Trophoblast cell (in vitro differentiated cells and primary cell): ENCODE measurements around the gene TMEM45A.

Source experiments
- DNase-seq, 2 donors: peaks; one replicate each; pipeline ENCODE4 v3.0.0-alpha.2; 2016
- H2AFZ ChIP-seq: 2 replicates; pipeline ENCODE4 v1.6.1; 2013; ENCODE audit warnings: low read length, moderate library complexity, mild to moderate bottlenecking; ENCODE audit not compliant: insufficient read depth, poor library complexity
- H2AK5ac ChIP-seq: 2 replicates; pipeline ENCODE4 v1.6.1; 2013; ENCODE audit warnings: mild to moderate bottlenecking, low read length
- H2BK120ac ChIP-seq: 2 replicates; pipeline ENCODE4 v1.6.1; 2013; ENCODE audit warnings: low read length, mild to moderate bottlenecking, moderate library complexity; ENCODE audit not compliant: insufficient read depth, poor library complexity
- H2BK12ac ChIP-seq: 2 replicates; pipeline ENCODE4 v1.6.1; 2013; ENCODE audit warnings: mild to moderate bottlenecking, low read length, moderate library complexity
- H2BK5ac ChIP-seq: 2 replicates; pipeline ENCODE4 v1.6.1; 2013; ENCODE audit warnings: low read length, low read depth, moderate library complexity, mild to moderate bottlenecking; ENCODE audit not compliant: poor library complexity
- H3K14ac ChIP-seq: 2 replicates; pipeline ENCODE4 v1.6.1; 2013; ENCODE audit warnings: mild to moderate bottlenecking, low read length
- H3K18ac ChIP-seq: 2 replicates; pipeline ENCODE4 v1.6.1; 2013; ENCODE audit warnings: mild to moderate bottlenecking, low read length
- H3K23ac ChIP-seq: 2 replicates; pipeline ENCODE4 v1.6.1; 2013; ENCODE audit warnings: low read length
- H3K27ac ChIP-seq: 2 replicates; pipeline ENCODE4 v1.5.1; 2013; ENCODE audit warnings: low read depth, mild to moderate bottlenecking, inconsistent platforms, low read length, moderate library complexity
- H3K27me3 ChIP-seq: 2 replicates; pipeline ENCODE4 v1.6.1; 2013; ENCODE audit warnings: inconsistent platforms, mild to moderate bottlenecking, low read length, moderate library complexity; ENCODE audit not compliant: insufficient read depth
- H3K36me3 ChIP-seq, 2 experiments: 1 replicate in 1 of 2; 2 replicates in 1 of 2; pipeline ENCODE4 v1.6.1; 2013; ENCODE audit warnings: low read length in 2 of 2, mild to moderate bottlenecking in 2 of 2, moderate library complexity in 1 of 2; ENCODE audit not compliant: insufficient read depth in 2 of 2, control insufficient read depth in 1 of 2
- H3K4ac ChIP-seq: 2 replicates; pipeline ENCODE4 v1.6.1; 2013; ENCODE audit warnings: low read depth, mild to moderate bottlenecking, low read length, moderate library complexity
- H3K4me1 ChIP-seq, 2 experiments: 1 replicate in 1 of 2; 2 replicates in 1 of 2; pipeline ENCODE4 v1.6.1; 2013; ENCODE audit warnings: low read length in 2 of 2, mild to moderate bottlenecking in 2 of 2, moderate library complexity in 1 of 2; ENCODE audit not compliant: insufficient read depth in 2 of 2, control insufficient read depth in 1 of 2
- H3K4me2 ChIP-seq: 2 replicates; pipeline ENCODE4 v1.6.1; 2013; ENCODE audit warnings: inconsistent platforms, mild to moderate bottlenecking, low read length, moderate library complexity
- H3K4me3 ChIP-seq: 2 replicates; pipeline ENCODE4 v1.5.1; 2013; ENCODE audit warnings: mild to moderate bottlenecking, low read depth, low read length, inconsistent platforms
- H3K79me1 ChIP-seq: one replicate; pipeline ENCODE4 v1.6.1; 2013; ENCODE audit warnings: low read length
- H3K79me2 ChIP-seq: 2 replicates; pipeline ENCODE4 v1.6.1; 2013; ENCODE audit warnings: low read length, mild to moderate bottlenecking; ENCODE audit not compliant: control insufficient read depth, insufficient read depth, poor library complexity
- H3K9ac ChIP-seq: 2 replicates; pipeline ENCODE4 v1.6.1; 2013; ENCODE audit warnings: mild to moderate bottlenecking, low read length
- H3K9me3 ChIP-seq: 2 replicates; pipeline ENCODE4 v1.6.1; 2013; ENCODE audit warnings: low read depth, mild to moderate bottlenecking, control low read depth, inconsistent platforms, low read length; ENCODE audit not compliant: insufficient read depth
- H4K12ac ChIP-seq: 2 replicates; pipeline ENCODE4 v1.6.1; 2013; ENCODE audit warnings: low read depth, mild to moderate bottlenecking, low read length, moderate library complexity
- H4K8ac ChIP-seq: 2 replicates; pipeline ENCODE4 v1.6.1; 2013; ENCODE audit warnings: low read depth, mild to moderate bottlenecking, low read length, moderate library complexity
- H4K91ac ChIP-seq: one replicate; pipeline ENCODE4 v1.6.1; 2013; ENCODE audit warnings: low read depth, mild to moderate bottlenecking, low read length, moderate library complexity
- WGBS: extraction: QIAGEN DNeasy Blood & Tissue Kit; methylation state at CpG from one replicate; pipeline ENCODE4 v1.1.7; 2013; ENCODE audit warnings: missing lambda C conversion rate; ENCODE audit not compliant: insufficient read length, insufficient coverage; ENCODE audit errors: extremely low coverage; 5-methylcytosine and 5-hydroxymethylcytosine counted together

TMEM45A gene

GRCh38 chr3:100548053-100548452 lies 55.6 kb downstream of the TMEM45A start:
- Histone ChIP-seq H3K18ac (no peak overlapping the region), H3K4me2 (no peak overlapping the region), H3K23ac (no peak overlapping the region), H4K91ac (no peak overlapping the region), H4K12ac (no peak overlapping the region), H2AFZ (no peak overlapping the region), H3K4me1 (peaks cover 6 to 7% of the 10 kb centered on the region in 2 experiments), H3K14ac (no peak overlapping the region), H3K9me3 (no peaks in the 10 kb centered on the region), H2BK5ac (no peak overlapping the region), H3K9ac (no peak overlapping the region), H3K4me3 (no peak overlapping the region), H3K27ac (no peak overlapping the region), H3K36me3 (no peaks in the 10 kb centered on the region), H3K4ac (no peak overlapping the region), H3K79me1 (peaks cover 3% of the 10 kb centered on the region), H3K27me3 (no peaks in the 10 kb centered on the region), H4K8ac (no peak overlapping the region), H3K79me2 (no peaks in the 10 kb centered on the region), H2BK12ac (no peak overlapping the region), H2AK5ac (no peak overlapping the region), H2BK120ac (no peak overlapping the region)
- no peak for DNase-seq
- WGBS, result no CpG with 5 or more reads among the region's 2 CpGs

- H3K9me3 ChIP-seq, result no peaks in the 10 kb centered on the region
- WGBS, result no CpG with 5 or more reads among the region's 3 CpGs
These were observed 61.4 kb downstream of the TMEM45A start for GRCh38 chr3:100553618-100554372.

GRCh38 chr3:100554373-100554676 lies 61.9 kb downstream of the TMEM45A start:
- no peak overlapping the region for H3K18ac ChIP-seq
- H2BK5ac ChIP-seq, result no peak overlapping the region
- H3K36me3 ChIP-seq, result no peaks in the 10 kb centered on the region
- peaks cover 4% of the 10 kb centered on the region in 2 experiments for H3K4me1 ChIP-seq
- H4K8ac ChIP-seq, result no peak overlapping the region
- H3K9ac ChIP-seq, result no peak overlapping the region
- no peak overlapping the region for H3K4me2 ChIP-seq
- no peak overlapping the region for H4K91ac ChIP-seq
- no peak overlapping the region for H3K27ac ChIP-seq
- H3K14ac ChIP-seq, result no peak overlapping the region
- H2BK12ac ChIP-seq, result no peak overlapping the region
- H3K23ac ChIP-seq, result no peak overlapping the region
- no peak overlapping the region for H2AK5ac ChIP-seq
- no peaks in the 10 kb centered on the region for H3K27me3 ChIP-seq
- no peak overlapping the region for H3K4ac ChIP-seq
- no peaks in the 10 kb centered on the region for H3K9me3 ChIP-seq
- H3K79me2 ChIP-seq, result no peaks in the 10 kb centered on the region
- no peak overlapping the region for H2BK120ac ChIP-seq
- H4K12ac ChIP-seq, result no peak overlapping the region
- H2AFZ ChIP-seq, result no peak overlapping the region
- H3K4me3 ChIP-seq, result no peak overlapping the region
- no peak for DNase-seq
- H3K79me1 ChIP-seq, result no peaks in the 10 kb centered on the region

More at GRCh38 chr3:100553618-100554372, 61.4 kb downstream of the TMEM45A start:
- no peak overlapping the region for H3K18ac ChIP-seq
- no peak overlapping the region for H2AK5ac ChIP-seq
- H2AFZ ChIP-seq, result no peak overlapping the region
- H2BK5ac ChIP-seq, result no peak overlapping the region
- H3K9ac ChIP-seq, result no peak overlapping the region
- H4K8ac ChIP-seq, result no peak overlapping the region
- no peak for DNase-seq
- no peaks in the 10 kb centered on the region for H3K27me3 ChIP-seq
- no peaks in the 10 kb centered on the region for H3K79me1 ChIP-seq
- peaks cover 4% of the 10 kb centered on the region in 2 experiments for H3K4me1 ChIP-seq
- H3K27ac ChIP-seq, result no peak overlapping the region
- no peak overlapping the region for H3K23ac ChIP-seq
- no peak overlapping the region for H3K4me2 ChIP-seq
- no peak overlapping the region for H4K91ac ChIP-seq
- H3K79me2 ChIP-seq, result no peaks in the 10 kb centered on the region
- no peak overlapping the region for H2BK12ac ChIP-seq
- H2BK120ac ChIP-seq, result no peak overlapping the region
- no peak overlapping the region for H3K4me3 ChIP-seq
- H3K36me3 ChIP-seq, result no peaks in the 10 kb centered on the region
- no peak overlapping the region for H3K14ac ChIP-seq
- H3K4ac ChIP-seq, result no peak overlapping the region
- no peak overlapping the region for H4K12ac ChIP-seq

- Histone ChIP-seq H3K4ac (no peak overlapping the region), H3K9me3 (no peaks in the 10 kb centered on the region), H2BK12ac (no peak overlapping the region), H2AFZ (no peak overlapping the region), H4K12ac (no peak overlapping the region), H3K4me3 (no peak overlapping the region), H3K79me1 (no peaks in the 10 kb centered on the region), H3K4me2 (no peak overlapping the region), H2AK5ac (no peak overlapping the region), H3K79me2 (no peaks in the 10 kb centered on the region), H2BK5ac (no peak overlapping the region), H4K91ac (no peak overlapping the region), H3K9ac (no peak overlapping the region), H3K14ac (no peak overlapping the region), H3K18ac (no peak overlapping the region), H3K27ac (no peak overlapping the region), H2BK120ac (no peak overlapping the region), H3K27me3 (no peaks in the 10 kb centered on the region), H3K4me1 (no peaks in the 10 kb centered on the region), H4K8ac (no peak overlapping the region), H3K23ac (no peak overlapping the region), H3K36me3 (no peaks in the 10 kb centered on the region)
- DNase-seq, result no peak
- WGBS, result no CpG with 5 or more reads among the region's 2 CpGs
These were observed 64.4 kb downstream of the TMEM45A start for GRCh38 chr3:100556673-100557310.
